Neutrophil (primary cell): ENCODE results near the gene DHX34.
"Not testable (repeated sequence)": the region's sequence is repeated elsewhere in the genome, so short reads cannot be mapped to it uniquely, and the experiment has no call there.

Experiments
- H3K27ac ChIP-seq: fragments of 200-600 bp; sonication (generic); 2 replicates; pipeline ENCODE4 v1.5.1; 2016; ENCODE audit warnings: mild to moderate bottlenecking, moderate library complexity
- H3K27me3 ChIP-seq: fragments of 200-600 bp; sonication (generic); 2 replicates; pipeline ENCODE4 v1.6.0; 2016; ENCODE audit warnings: mild to moderate bottlenecking
- H3K36me3 ChIP-seq: fragments of 200-600 bp; sonication (generic); 2 replicates; pipeline ENCODE4 v1.5.1; 2017
- H3K4me1 ChIP-seq, 2 experiments: fragments of 200-600 bp in 1 of 2; sonication (generic) in 1 of 2; 1 replicate in 1 of 2; 2 replicates in 1 of 2; pipeline versions ENCODE4 v1.5.1 to v1.6.1; 2013 to 2016; ENCODE audit warnings: low read depth in 1 of 2, low read length in 1 of 2, mild to moderate bottlenecking in 1 of 2, moderate library complexity in 1 of 2; ENCODE audit not compliant: control insufficient read depth in 1 of 2, insufficient read depth in 1 of 2
- H3K4me3 ChIP-seq, 2 experiments: fragments of 200-600 bp in 1 of 2; sonication (generic) in 1 of 2; 1 replicate in 1 of 2; 2 replicates in 1 of 2; pipeline ENCODE4 v1.5.1; 2013 to 2016; ENCODE audit warnings: low read depth in 1 of 2, low read length in 1 of 2, mild to moderate bottlenecking in 1 of 2, moderate library complexity in 1 of 2
- H3K9me3 ChIP-seq: fragments of 200-600 bp; sonication (generic); 2 replicates; pipeline ENCODE4 v1.5.1; 2016
- TF ChIP-seq, protein P1 (sequence below): fragments of 200-600 bp; sonication (generic); IDR thresholded peaks from 2 replicates; pipeline ENCODE4 v1.5.1; 2016; ENCODE audit warnings: antibody characterized with exemption

The DHX34 gene

DNA sequence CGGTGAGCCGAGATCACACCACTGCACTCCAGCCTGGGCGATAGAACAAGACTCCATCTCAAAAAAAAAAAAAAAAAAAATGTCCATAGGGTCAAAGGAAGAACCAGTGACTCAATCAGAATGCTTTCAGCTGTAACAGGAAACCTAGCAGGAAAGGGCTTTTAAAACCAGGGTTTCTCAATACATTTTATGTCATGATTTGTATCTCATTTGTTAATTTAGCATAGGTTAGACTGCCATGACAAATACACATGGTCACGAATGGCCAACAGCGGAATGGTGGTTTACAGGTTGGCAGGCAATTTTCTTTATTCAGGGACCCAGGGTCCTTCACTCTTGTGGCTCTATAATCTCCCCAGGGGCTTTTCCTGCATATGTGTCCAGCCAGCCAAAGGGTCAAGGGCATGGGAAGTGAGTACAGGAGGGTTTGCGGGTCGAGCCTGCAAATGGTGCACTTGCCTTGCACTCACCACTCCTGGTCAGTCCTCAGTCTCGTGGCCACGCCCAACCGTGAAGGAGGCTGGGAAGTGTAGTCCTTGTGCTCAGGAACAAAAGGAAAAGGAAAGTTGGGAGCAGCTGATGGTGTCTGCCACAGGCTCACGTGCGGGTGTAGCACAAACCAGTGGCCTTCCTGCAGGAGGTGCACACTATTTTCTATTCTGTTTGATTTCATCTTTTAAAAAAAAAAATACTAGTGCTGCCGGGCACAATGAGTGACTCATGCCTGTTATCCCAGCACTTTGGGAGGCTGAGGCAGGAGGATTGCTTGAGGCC is 14.8 kb downstream of the DHX34 start:
- Histone ChIP-seq H3K4me3 (peak overlapping the region; percentile 16 to 31), H3K36me3 (peaks cover 98% of the 10 kb centered on the region), H3K4me1 (peaks cover 52 to 63% of the 10 kb centered on the region in 2 experiments), H3K27me3 (no peaks in the 10 kb centered on the region), H3K27ac (peak overlapping the region; percentile 91), H3K9me3 (no peaks in the 10 kb centered on the region)
- TF ChIP-seq, protein P1, sequence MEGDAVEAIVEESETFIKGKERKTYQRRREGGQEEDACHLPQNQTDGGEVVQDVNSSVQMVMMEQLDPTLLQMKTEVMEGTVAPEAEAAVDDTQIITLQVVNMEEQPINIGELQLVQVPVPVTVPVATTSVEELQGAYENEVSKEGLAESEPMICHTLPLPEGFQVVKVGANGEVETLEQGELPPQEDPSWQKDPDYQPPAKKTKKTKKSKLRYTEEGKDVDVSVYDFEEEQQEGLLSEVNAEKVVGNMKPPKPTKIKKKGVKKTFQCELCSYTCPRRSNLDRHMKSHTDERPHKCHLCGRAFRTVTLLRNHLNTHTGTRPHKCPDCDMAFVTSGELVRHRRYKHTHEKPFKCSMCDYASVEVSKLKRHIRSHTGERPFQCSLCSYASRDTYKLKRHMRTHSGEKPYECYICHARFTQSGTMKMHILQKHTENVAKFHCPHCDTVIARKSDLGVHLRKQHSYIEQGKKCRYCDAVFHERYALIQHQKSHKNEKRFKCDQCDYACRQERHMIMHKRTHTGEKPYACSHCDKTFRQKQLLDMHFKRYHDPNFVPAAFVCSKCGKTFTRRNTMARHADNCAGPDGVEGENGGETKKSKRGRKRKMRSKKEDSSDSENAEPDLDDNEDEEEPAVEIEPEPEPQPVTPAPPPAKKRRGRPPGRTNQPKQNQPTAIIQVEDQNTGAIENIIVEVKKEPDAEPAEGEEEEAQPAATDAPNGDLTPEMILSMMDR = no peak

DNA sequence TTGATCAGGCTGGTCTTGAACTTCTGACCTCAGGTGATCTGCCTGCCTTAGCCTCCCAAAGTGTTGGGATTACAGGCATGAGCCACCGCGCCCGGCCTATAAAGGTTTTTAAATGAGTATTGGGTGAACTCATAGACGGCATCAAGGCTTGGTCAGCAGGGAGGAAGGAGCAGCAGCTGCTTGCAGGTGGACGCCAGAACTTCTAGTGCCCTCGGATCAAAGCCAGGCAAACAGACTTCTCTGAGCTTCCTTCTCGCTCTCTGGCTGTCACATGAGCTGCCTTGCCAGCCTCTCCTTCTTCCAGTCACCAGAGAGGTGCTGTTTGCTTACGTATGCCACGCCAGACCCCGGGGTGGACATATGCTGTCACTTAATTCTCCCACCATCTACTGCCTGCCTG is 16.3 kb downstream of the DHX34 start:
- H3K4me3 ChIP-seq = peak overlapping the region in 1 of 2 experiments; percentile 31
- H3K27ac ChIP-seq = peak overlapping the region; percentile 91
- H3K9me3 ChIP-seq, H3K27me3 ChIP-seq: not testable (repeated sequence)
- H3K36me3 ChIP-seq = peaks cover 94% of the 10 kb centered on the region
- peaks cover 65 to 76% of the 10 kb centered on the region in 2 experiments for H3K4me1 ChIP-seq

- Histone ChIP-seq H3K27ac (peak overlapping the region; percentile 94), H3K4me3 (peak overlapping the region; percentile 34 to 49)
These were observed 21.0 kb downstream of the DHX34 start for GRCh38 chr19:47370045-47370611.

DNA sequence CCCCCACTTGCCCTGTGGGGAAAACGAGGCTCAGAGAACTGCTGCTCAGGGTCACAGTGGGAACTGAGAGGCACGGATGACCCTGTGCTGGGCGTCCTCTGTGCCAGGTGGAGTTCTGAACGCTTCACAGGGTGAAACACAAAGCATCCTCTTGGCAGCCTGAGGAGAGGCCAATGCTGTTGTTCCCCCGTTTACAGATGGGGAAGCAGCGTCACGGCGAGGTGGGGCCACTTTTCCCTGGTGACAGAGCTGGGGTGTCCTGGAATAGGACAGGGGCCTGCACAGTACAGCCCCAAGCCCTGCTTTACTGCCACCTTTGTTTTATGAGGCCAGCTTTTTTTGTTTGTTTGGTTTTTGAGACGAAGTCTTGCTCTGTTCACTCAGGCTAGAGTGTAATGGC is 22.1 kb downstream of the DHX34 start:
- TF ChIP-seq, protein P1 = no peak
- Histone ChIP-seq H3K27me3 (no peaks in the 10 kb centered on the region), H3K9me3 (no peaks in the 10 kb centered on the region), H3K27ac (peak overlapping the region; percentile 94), H3K4me3 (peak overlapping the region; percentile 34 to 49), H3K4me1 (peaks cover 44 to 66% of the 10 kb centered on the region in 2 experiments), H3K36me3 (peaks cover 94% of the 10 kb centered on the region)

More at GRCh38 chr19:47370045-47370611, 21.0 kb downstream of the DHX34 start:
- TF ChIP-seq, protein P1 = peak; percentile 64
- Histone ChIP-seq H3K9me3 (no peaks in the 10 kb centered on the region), H3K27me3 (no peaks in the 10 kb centered on the region), H3K36me3 (peaks cover 94% of the 10 kb centered on the region), H3K4me1 (peaks cover 47 to 73% of the 10 kb centered on the region in 2 experiments)

DNA sequence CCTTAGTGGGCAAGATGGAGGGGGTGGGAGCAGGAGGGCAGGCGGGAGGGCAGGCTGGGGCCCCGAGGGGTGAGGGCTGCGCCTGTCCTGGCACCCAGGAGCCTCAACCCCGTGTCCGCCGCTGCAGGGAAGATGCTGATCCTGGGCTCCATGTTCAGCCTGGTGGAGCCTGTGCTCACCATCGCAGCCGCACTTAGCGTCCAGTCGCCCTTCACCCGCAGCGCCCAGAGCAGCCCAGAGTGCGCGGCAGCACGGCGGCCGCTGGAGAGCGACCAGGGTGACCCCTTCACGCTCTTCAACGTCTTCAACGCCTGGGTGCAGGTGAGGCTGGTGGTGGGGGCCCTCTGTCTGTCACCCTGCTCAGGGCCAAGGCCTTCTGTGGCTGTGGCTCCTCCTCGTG is 23.5 kb downstream of the DHX34 start:
- Histone ChIP-seq H3K9me3 (no peaks in the 10 kb centered on the region), H3K36me3 (peaks cover 94% of the 10 kb centered on the region), H3K27ac (peak overlapping the region; percentile 94)

More for the DNA sequence above, 23.5 kb downstream of the DHX34 start:
- no peak overlapping the region for H3K4me3 ChIP-seq
- no peaks in the 10 kb centered on the region for H3K27me3 ChIP-seq
- TF ChIP-seq, protein P1 = no peak
- H3K4me1 ChIP-seq = peaks cover 57 to 73% of the 10 kb centered on the region in 2 experiments
